ENCODE data around the gene PRSS33.

The PRSS33 gene

DNA sequence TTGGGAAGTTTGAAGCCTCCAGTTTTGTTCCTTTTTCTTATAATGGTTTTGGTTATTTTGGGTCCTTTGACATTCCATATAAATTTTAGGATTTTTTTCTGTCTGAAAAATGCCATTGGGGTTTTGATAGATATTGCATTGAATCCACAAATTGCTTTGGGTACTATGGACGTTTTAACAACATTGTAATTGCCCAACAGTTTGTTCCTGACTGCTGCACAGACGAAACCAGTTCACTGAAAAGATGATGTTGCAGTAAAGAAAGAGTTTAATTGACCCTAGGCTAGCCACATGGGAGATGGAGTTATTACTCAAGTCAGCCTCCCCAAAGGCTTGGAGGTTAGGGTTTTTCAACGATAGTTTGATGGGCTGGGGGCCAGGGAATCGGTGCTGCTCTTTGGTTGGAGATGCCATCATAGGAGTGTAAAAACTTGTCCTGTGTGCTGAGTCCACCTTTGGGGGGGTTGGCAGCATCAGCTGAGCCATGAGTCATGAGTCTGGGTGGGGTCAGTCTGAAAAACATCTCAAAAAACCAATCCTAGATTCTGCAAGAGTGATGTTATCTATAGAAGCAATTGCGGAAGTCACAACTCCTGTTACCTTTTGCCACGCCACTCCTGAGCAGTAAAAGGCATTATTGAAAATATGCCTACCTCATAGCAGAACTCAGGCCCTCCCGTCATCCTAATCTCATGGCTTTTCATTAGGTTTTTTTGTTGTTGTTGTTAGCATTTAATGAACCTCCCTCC lies 8.2 kb upstream of the PRSS33 start:
- no peak for DNase-seq

DNA sequence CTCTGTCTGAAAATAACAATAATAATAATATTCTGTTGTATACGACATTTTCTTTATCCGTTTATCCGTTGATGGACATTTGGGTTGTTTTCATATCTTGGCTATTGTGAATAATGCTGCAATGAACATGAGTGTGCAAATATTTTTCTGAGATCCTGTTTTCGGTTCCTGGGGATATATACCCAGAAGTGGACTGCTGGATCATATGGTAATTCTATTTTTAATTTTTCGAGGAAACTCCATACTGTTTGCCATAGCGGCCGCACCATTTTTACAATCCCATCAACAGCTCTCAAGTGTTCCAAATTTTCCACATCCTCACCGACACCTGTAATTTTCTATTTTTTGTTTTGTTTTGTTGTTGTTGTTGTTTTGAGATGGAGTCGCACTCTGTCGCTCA lies 5.6 kb upstream of the PRSS33 start:
- no peak for DNase-seq

DNA sequence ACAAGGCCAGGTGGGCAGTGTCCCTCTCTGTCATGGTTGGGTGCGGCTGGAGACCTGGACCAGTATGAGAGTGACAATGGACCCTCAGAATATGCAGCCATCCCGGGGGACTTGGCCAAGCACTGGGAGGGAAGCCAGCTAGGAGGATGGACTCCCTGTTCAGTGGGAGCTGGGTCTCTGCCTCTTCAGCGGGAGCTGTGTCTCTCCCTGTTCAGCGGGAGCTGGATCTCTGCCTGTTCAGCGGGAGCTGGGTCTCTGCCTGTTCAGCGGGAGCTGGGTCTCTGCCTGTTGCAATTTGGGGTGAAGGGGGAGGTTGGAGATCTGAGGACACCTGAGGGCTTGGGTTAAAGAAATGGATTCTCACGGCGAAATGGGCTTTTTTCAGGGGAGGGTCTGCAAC lies 3.8 kb upstream of the PRSS33 start:
- no peak for DNase-seq

DNA sequence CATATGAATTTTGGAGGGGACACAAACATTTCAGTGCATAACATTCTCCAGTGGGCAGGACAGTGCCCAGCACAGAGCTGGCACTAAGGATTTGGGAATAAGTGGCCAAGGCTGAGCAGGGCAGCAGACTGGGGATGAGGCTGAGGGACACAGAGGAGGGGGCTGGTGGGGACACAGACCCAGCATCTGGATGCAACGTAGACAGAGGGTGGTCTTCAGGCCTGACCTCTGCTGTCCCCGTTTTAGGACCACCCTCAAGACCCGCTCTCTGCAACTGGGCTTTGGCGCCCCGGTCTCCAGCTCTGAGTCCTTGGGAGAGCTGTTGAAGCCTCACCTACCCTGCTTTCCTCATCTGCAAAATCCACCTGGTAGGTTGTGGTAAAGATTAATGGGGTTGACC lies 3.3 kb upstream of the PRSS33 start:
- no peak for DNase-seq

DNA sequence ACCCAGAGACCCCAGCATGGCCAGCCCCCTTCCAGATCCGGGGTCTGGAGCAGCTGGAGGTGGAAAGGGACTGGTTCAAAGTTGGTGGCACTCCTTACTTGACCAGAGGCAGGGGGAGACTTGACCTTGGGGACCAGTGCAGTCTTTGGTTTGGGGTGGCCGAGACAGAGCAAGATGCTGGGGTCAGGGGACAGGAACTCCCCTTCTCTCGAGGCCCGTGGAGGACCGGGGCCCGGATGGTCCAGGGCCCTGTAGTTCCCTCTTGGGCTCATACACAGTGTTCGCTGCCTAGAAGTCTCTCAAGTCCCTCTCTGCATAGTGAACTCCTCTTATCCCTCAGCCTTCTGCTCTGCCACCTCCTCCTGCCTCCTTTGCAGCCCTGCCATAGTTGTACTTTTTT lies 601 bp upstream of the PRSS33 start:
- DNase-seq, result no peak

DNA sequence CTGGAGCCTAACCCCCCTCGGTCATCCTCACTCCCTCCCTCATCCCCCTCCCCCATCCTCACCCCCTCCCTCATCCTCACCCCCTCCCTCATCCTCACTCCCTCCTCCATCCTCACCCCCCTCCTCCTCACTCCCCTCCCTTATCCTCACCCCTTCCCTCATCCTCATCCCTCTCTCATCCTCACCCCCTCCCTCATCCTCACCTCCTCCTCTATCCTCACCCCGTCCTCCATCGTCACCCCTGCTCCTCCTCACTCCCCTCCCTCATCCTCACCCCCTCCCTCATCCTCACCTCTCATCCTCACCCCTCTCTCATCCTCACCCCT lies 571 bp downstream of the PRSS33 start:
- DNase-seq, result no peak

DNA sequence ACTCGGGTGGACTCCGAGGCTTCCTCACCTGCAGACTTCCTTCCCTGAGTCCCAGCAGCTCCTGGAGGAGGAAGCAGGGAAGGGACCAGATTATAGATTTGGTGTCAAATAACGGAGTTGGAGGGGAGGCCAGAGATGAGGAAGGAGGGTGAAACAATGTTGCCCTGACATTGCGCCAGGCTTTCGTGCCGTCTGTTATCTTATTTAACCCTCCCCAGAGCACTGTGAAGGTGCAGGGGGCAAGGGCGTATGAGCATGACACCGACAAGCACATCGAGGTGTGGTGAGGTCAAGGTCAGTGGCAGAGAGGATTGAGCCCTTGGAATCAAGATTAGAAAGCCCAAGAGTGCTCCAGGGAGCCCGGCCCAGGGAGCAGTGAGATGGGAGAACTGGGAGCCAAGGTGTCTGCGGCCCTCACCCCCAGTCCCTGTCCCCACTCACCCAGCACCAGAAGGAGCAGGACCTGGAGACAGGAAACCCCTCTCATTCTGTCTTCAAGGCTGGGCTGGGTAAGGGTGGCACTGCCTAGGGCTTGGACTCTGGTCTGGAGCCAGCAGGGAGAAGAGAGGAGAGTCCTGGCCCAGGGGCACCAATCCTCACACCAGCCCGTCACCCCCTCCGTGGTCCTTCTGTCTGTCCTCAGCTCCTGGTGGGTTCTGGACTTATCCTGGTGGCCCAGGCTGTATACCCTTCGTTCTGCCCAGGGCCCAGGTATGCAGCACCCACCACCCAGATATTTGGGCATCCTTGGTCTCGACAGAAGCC lies 1.1 kb downstream of the PRSS33 start:
- no peak for DNase-seq

DNA sequence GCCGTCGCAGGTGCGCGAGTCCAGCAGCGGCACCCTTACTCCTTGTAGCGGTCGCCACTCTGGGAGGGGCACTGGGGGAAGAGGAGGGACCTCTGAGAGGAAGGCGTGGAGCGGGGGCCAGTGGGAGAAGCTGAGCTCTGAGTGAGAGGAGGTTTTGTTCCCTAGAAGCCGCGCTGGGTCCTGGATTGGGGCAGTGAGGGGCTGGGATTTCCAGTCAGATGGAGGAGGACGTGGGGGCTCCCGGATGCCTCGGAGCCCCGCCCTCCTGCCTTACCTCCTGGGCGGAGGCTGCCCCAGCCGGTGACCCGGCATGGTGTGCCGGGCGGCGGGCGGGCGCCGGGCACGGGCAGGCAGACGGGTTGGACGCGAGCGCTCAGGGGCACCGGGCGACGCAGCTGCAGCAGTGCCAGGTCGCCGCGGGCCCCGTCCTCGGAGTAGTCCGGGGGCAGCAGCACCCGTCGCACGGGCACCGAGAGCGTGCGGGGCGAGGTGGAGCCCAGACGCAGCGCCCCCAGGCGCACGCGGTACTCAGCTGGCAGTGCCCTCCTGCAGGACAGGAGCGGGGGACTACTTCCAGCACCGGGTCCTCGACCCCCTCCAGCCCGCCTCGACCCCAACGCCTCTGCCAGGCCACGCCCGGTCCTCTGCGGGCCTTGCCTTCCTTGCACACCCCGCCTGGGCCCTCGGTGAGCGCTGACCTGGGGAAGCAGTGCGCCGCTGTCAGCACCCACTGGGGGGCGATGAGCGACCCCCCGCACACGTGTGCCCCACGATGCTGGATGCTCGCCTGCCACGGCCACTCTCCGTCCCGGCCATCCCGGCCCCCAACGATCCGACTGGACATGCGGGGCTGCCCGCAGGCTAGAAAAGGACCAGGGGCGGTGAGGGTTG lies 2.0 kb downstream of the PRSS33 start:
- peak in 1 of 2 donors; percentile 39 for DNase-seq

DNA sequence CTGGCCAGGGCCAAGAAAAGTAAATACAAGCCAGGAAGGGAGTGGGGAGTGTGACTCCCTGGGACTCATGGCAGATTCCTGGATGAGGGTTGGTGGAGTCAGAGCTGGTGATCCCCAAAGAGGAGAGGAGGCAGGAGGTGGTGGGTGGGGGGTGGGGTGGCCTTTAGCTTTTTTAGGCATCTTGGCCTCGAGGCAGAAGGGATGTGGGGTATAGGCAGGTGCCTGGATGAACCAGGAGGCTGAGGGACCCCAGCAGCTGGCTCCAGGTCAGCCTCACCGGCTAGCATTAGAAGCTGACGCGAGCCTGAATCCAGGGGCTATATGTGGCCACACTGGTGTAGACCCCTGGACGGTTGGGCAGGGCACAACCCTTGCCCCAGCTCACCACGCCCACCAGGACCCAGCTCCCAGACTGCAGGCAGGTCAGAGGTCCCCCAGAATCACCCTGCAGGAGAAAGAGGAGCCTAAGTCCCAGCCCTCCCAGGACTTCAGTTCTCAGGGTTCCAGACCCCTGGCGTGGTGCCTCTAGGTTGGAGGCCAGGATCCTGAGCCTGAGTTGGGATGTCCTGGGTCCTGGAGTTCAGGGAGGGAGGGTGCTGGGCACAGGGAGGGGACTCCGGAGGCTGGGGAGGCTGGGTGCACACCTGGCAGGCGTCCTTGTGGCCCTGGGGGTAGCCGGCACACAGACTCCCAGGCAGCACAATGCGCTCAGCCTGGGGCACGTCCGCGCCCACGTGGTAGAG lies 2.8 kb downstream of the PRSS33 start:
- no peak for DNase-seq

DNA sequence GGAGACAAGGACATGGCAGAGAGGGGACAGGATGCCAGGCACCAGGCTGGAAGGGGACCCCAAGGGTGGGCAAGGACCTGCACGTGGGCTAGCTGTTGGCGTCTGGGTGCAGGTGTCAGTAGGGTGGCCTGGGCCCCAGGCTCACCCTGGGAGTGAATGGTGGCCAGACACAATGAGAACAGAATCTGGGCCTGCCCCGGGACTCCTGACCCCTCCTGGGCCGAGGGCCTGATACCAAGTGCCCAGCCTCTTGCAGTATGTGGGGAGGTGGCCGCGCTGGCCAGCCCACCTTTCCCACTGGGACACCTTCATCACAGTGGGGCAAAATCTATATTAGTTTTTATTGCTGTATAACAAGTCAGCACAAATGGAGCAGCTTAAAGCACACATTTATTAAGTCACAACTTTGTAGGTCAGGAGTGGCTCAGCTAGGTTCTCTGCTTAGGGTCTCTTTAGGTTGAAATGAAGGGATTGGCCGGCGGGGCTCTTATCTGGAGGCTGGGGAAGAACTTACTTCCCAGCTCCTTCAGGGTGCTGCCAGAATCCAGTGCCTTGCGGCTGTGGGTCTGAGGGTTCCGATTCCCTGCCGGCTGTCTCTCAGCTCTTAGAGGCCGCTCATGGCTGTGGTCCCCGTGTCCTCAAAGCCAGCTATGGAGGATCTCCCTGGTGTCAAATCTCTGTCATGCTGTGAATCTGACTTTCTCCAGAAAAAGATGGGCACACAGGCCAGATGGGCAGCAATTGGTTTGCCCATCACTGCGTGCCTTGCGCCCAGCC lies 3.6 kb downstream of the PRSS33 start:
- DNase-seq, result no peak

DNA sequence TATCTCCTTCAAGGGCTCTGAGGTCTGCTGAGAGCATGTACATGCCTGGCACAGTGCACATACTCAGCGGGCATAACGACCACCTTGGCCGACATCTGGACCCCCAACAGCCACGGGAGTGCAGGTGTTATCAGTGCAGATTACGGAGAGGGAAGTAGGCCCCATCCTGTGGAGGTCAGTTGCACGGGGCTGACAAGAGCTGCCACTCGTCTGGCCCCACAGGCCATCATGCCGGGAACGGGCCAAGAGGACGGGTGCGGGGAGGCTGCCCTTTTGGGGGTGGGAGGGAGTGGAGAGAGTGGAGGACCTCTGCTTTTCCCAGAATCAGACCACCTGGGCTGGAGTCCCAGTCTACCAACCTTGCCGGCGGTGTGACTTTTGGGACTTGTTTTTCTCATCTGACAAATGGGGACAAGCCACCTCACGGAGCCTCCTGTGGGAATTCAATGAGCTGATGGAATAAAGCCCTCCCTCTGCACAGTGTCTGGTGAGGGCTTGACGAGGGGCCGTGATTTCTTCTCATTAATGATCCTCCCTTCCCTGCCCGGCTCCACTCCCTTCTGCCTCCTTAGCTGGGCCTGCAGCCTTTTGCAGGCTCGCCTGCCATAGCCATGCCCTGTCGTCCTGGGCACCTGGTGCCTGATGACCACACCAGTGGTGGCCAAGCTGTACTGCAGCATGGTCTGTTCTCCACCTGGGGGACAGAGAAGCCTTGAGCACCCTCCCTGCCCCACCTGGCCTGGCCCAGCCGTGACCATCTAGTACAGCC lies 4.6 kb downstream of the PRSS33 start:
- no peak for DNase-seq

DNA sequence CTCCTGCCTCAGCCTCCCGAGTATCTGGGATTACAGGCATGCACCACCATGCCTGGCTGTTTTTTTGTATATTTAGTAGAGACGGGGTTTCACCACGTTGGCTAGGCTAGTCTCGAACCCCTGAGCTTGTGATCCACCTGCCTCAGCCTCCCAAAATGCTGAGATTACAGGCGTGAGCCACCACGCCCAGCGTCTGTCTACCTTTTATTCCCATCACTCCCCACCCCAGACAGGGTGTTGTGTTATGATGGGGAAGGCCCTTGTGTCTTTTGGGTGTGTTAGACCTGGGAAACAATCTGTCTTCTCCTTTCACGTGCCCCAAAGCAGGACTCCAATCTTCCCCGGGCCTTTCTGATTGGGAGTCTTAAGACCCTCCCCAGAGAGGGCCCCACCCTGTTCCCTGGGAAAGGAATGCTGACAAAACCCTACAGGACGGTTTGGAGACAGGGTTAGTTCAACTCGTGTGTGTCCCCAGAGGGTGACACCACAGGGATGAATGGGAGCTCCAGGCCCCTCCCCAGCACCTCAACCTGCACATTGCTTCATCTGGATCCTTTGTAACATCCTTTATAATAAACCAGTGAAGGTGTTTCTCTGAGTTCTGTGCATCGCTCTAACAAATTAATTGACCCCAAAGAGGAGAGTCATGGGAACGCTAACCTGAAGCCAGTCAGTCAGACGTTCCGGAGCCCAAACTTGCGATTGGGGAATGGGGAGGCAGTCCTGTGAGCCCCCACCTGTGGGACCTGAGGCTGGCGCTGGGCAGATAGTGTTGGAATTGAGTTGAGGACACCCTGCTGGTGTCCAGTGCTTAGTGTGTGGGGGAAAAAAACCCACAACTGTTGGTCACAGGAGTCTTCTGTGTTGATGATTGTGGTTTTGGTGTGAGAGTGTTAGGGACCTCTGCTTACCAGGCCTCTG lies 7.1 kb downstream of the PRSS33 start:
- DNase-seq, result no peak

DNA sequence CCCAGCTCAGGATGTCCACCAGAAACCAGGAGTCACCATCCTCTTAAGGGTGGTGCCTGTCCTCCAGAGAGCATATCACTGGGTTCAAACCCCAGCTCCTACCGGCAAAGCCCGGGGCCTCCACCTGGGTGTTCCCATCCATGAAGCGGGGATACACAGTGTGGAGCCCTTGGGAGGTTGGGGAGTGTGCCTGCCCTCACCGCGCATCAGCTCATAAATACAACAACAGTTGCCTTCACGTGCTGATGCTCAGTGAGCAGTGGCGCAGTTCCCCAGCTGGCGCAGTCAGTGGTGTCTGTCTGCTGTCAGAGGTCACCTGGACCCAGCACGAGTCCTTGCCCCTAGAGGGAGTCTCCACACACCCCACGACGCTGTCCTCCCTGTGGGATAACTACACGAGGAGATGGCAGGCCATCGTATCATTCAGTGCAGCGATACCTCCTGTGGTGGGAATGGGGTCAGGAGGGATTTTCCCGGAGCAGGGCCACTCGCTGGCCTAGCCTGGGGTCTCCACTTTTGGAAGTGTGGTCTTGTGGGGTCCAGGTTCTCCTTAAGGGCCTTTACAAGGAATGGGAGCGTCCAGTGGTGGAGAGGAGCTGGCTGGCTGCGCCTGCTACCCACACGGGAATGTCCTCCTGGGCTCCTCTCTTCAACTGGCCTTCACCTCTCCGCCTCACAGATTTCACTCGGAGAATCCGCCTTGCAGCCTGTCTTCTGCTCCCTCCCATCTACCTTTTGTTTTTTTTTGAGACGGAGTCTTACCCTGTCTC lies 8.0 kb downstream of the PRSS33 start:
- DNase-seq, result no peak

DNA sequence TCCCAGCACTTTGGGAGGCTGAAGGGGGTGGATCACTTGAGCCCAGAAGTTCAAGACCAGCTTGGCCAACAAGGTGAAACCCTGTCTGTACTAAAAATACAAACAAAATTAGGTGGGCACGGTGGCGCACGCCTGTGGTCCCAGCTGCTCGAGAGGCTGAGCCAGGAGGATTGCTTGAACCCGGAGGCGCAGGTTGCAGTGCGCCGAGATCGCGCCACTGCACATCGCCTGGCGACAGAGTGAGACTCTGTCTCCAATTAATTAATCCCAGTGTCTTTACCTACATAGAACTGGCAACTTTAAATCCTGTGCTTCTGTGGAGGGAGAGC lies 8.8 kb downstream of the PRSS33 start:
- DNase-seq, result no peak

DNA sequence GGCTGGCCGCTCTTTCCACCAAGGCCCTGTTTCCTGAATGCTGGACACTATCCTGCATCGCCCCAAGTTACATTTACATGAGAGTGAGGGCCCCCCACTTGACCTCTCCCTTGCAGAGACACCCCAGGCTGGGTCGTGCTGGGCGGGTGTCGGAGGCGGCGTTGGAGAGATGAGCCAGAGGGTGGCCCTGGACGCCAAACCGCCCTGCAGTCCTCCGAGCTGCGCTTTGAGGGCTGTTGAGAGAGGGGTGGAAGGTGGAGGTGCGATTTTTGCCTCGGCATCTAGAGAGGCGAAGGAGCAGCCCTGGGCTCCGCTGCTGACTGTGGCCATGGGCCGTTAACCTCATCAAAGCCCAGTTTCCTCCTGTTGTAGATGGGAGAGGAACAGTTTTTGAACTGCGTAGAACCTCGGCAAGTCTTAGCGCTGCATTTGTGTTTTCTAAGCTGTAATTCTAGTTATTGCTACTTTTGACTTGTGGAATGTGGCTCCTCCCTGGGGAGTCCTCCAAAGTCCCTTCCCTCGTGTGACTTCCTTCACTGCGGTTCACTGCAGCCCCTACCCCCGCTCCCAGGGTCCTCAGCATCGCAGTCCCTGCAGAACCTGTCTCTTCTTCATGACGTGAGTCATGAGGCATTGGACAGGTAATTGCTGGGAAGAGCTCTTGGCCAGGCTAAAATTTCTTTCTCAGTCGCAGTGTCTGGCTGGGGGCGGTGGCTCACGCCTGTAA lies 9.3 kb downstream of the PRSS33 start:
- peak in 1 of 2 donors; percentile 32 for DNase-seq

DNA sequence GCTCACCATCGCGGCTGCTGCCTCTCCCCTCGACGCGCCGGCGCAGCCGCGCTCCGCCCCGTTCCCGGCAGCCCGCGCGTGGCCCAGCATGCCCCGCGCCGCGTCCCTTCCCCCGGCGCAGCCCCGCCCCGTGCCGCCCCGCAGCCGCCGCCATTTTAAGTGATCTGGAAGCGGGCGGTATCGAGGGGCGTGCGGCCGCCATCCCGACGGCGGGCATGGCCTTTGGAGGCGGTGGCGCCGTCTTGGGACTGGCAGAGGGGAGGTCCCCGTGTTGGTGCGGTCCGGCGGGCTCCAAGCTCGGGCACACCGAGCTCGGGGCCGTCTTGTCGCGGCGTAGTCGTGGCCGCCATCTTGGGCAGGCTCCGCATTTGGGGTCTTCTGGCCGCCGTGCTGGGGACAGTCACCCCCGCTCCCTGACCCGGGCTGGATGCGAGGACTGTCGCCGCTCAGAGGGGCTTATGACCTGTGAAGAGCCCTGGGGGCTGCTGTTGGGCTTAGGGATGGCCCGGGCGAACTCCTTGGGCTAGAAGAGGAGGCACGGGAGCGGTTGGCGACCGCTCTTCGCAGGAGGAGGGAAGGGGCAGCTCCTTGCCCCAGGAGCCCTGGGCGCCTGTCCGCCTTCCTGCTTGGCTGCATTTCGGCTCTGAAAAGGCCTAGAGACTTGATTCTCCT lies 10.0 kb downstream of the PRSS33 start, which contains the start of gene ELOB:
ELOB (minus strand) TSS at position 50 of the 672 bp plus-strand sequence; CDS start at position 9, 41 bp downstream.
- peak; percentile 87 for DNase-seq

DNA sequence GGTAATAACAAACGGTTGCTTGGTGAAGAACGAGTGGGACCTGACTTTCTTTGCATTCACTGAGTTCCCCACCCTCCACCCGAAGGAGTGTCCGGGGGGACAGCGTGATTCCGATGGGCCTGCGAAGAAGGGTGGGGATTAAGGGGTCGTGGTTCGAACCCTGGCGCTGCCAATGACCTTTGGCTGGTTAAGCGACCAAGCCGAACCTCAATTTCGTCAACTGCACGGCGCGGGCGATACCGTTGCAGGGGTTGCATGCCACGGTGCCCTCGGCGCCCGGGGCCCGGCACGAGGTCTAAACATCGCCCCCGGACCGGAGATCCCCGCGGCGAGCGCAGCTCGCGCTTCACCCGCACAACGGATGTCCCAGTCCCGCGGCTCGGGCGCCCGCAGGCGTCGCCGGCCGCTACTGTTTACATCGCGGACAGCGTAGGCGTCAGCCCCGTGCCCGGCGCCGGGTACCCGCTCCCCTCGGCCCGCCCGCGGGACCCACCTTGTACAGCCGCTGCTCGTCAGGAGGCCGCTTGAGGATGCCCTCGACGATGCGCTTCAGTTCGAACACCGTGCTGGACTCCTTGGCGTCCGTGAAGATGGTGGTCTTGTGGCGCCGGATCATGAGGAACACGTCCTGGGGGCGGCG lies 10.7 kb downstream of the PRSS33 start:
- no peak for DNase-seq

Measured in activated CD4-positive, alpha-beta T cell treated with anti-CD3 and anti-CD28 coated beads for 4 hours (primary cell).